Parathyroid adenoma (tissue), 2 donors: Measurements from ENCODE around the gene BACH1.
"Not testable (repeated sequence)": the region's sequence is repeated elsewhere in the genome, so short reads cannot be mapped to it uniquely, and the experiment has no call there.

Experiments
- H2AFZ ChIP-seq: fragments of 300-600 bp; sonication (generic); one replicate; pipeline ENCODE4 v1.7.0; 2017; ENCODE audit warnings: antibody characterized with exemption, mild to moderate bottlenecking
- H3K27ac ChIP-seq: fragments of 300-600 bp; sonication (generic); one replicate; pipeline ENCODE4 v1.7.0; 2017
- H3K27me3 ChIP-seq: fragments of 300-600 bp; sonication (generic); one replicate; pipeline ENCODE4 v1.7.0; 2017; ENCODE audit warnings: low read length; ENCODE audit not compliant: control insufficient read depth, insufficient read depth
- H3K36me3 ChIP-seq: fragments of 300-600 bp; sonication (generic); one replicate; pipeline ENCODE4 v1.7.0; 2017; ENCODE audit warnings: low read length; ENCODE audit not compliant: control insufficient read depth, insufficient read depth
- H3K4me1 ChIP-seq: fragments of 300-600 bp; sonication (generic); one replicate; pipeline ENCODE4 v1.7.0; 2017; ENCODE audit warnings: control low read depth
- H3K4me2 ChIP-seq: fragments of 300-600 bp; sonication (generic); one replicate; pipeline ENCODE4 v1.7.0; 2017; ENCODE audit warnings: low read length
- H3K4me3 ChIP-seq: fragments of 300-600 bp; sonication (generic); one replicate; pipeline ENCODE4 v1.7.0; 2017; ENCODE audit warnings: low read depth, low read length
- H3K79me2 ChIP-seq: fragments of 300-600 bp; sonication (generic); one replicate; pipeline ENCODE4 v1.7.0; 2017; ENCODE audit warnings: control low read depth
- H3K9ac ChIP-seq: fragments of 300-600 bp; sonication (generic); one replicate; pipeline ENCODE4 v1.7.0; 2017; ENCODE audit warnings: mild to moderate bottlenecking
- H3K9me3 ChIP-seq: fragments of 300-600 bp; sonication (generic); one replicate; pipeline ENCODE4 v1.7.0; 2017; ENCODE audit warnings: low read length; ENCODE audit not compliant: control insufficient read depth
- TF ChIP-seq, protein P1 (sequence below): fragments of 300-600 bp; sonication (generic); IDR thresholded peaks from one replicate; pipeline ENCODE4 v1.7.0; 2017; ENCODE audit warnings: antibody characterized with exemption, mild to moderate bottlenecking
- donor health status: primary hyperparathyroidism.

The BACH1 gene

DNA sequence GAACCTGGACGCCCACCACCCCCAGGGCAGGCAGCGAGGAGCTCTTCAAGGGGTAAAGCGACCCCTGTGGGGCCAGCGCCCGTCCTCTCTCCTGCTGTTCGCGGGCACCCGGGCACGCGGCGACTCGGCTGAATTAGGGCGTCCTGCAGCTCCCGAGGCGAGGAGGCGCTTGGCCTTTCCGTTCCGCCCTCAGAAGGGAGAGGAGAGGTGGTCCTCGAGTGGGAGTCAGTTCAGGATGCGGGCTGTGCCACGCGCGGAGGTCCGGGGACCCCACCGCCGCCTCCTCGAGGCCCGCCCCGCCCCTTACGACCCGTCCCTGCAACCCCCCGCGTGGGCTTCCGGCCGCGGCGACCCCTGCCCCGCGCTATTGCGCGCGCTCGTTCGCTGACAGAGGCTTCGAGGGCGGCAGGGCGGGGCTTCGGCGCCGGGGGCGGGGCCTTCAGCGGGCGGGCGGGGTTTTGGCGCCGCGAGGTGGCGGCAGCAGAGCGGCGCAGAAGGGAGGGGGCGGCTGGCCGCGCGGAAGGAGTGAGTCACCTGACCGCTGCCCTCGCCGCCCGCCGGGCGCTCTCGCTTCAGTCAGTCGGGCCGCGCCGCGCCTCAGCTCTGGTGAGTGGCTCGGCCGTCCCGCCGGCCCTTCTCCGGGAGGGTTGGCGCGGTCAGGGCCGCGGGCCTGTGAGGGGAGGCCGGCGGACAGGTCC, at the start of gene BACH1:
BACH1 (plus strand) TSS at position 575 of the 698 bp plus-strand sequence. CDS start 22,359 bp downstream, outside the sequence.
- Histone ChIP-seq H3K4me2 (peak within 1 kb of the TSS; percentile 91), H3K4me3 (peak within 1 kb of the TSS; percentile 75), H3K27ac (peak within 1 kb of the TSS; percentile 53), H3K27me3 (no peaks in the 10 kb centered on the region), H3K36me3 (no peaks in the 10 kb centered on the region), H3K9ac (no peak within 1 kb of the TSS), H2AFZ (peak within 1 kb of the TSS; percentile 90), H3K9me3 (no peaks in the 10 kb centered on the region), H3K4me1 (no peaks in the 10 kb centered on the region), H3K79me2 (no peaks in the 10 kb centered on the region)
- TF ChIP-seq, protein P1, sequence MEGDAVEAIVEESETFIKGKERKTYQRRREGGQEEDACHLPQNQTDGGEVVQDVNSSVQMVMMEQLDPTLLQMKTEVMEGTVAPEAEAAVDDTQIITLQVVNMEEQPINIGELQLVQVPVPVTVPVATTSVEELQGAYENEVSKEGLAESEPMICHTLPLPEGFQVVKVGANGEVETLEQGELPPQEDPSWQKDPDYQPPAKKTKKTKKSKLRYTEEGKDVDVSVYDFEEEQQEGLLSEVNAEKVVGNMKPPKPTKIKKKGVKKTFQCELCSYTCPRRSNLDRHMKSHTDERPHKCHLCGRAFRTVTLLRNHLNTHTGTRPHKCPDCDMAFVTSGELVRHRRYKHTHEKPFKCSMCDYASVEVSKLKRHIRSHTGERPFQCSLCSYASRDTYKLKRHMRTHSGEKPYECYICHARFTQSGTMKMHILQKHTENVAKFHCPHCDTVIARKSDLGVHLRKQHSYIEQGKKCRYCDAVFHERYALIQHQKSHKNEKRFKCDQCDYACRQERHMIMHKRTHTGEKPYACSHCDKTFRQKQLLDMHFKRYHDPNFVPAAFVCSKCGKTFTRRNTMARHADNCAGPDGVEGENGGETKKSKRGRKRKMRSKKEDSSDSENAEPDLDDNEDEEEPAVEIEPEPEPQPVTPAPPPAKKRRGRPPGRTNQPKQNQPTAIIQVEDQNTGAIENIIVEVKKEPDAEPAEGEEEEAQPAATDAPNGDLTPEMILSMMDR: peak; percentile 28

DNA sequence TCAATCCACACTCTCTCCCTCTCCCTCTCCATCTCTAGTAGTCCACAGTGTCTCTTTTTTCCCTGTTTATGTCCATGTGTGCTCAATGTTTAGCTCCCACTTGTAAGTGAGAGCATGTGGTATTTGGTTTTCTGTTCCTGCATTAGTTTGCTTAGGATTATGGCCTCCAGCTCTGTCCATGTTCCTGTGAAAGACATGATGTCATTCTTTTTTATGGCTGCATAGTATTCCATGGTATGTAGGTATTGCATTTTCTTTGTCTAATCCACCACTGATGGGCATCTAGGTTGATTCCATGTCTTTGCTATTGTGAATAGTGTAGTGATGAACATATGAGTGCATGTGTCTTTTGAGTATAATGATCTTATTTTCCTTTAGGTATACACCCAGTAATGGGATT, 49.4 kb upstream of the BACH1 start:
- H3K4me2 ChIP-seq, H2AFZ ChIP-seq, H3K79me2 ChIP-seq, H3K27me3 ChIP-seq, H3K9ac ChIP-seq, H3K36me3 ChIP-seq, H3K4me1 ChIP-seq, H3K4me3 ChIP-seq, H3K27ac ChIP-seq, H3K9me3 ChIP-seq: not testable (repeated sequence)

DNA sequence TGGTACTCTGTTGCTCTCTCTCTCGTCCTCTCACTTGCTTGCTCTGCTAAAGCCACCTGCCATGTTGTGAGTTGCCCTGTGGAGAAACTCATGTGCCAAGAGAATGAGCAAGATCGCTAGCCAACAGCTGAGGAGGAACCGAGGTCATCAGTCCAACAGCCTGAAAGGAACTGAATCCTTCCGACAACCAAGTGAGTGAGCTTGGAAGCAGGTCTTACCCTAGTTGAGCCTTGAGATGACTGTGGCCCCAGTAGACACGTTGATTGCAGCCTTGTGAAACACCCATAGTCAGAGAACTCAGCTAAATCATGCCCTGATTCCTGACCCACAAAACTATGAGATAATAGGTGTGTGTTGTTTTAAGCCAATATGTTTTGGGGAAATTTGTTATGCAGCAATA, 48.1 kb upstream of the BACH1 start:
- Histone ChIP-seq H3K4me3 (no peak overlapping the region), H3K36me3 (no peaks in the 10 kb centered on the region), H3K27me3 (no peaks in the 10 kb centered on the region), H3K79me2 (no peaks in the 10 kb centered on the region), H3K27ac (no peak overlapping the region), H2AFZ (no peak overlapping the region), H3K9me3 (no peaks in the 10 kb centered on the region), H3K4me2 (no peak overlapping the region), H3K4me1 (no peaks in the 10 kb centered on the region), H3K9ac (no peak overlapping the region)
- TF ChIP-seq, protein P1: no peak

DNA sequence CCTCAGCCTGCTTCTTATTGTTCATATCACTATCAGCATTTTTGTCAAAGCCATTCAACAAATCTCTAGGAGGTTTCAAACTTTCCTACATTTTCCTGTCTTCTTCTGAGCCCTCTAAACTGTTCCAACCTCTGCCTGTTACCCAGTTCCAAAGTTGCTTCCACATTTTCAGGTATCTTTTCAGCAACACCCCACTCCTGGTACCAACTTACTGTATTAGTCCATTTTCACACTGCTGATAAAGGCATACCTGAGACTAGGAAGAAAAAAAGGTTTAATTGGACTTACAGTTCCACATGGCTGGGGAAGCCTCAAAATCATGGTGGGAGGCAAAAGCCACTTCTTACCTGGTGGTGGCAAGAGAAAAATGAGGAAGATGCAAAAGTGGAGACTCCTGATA, 44.9 kb upstream of the BACH1 start:
- H3K27me3 ChIP-seq, H3K9ac ChIP-seq, H3K79me2 ChIP-seq: not testable (repeated sequence)

DNA sequence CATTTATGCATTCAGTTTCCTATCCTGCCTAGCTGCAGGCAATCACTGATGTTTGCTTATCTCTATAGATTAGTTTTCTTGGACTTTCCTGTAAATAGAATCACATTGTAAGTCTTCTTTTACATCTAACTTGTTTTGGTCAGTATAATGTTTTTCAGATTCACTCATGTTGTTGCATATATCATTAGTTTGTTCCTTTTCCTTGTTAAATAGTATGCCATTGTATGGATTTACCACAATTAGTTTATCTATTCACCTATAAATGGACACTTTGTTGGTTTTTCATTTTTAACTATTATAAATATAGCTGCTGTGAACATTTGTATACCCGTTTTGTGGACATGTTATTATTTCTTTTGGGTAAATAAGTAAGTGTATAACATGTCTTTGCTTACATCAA, 44.2 kb upstream of the BACH1 start:
- Histone ChIP-seq H3K36me3 (no peaks in the 10 kb centered on the region), H3K27me3 (no peaks in the 10 kb centered on the region), H2AFZ (no peak overlapping the region), H3K27ac (no peak overlapping the region), H3K4me1 (no peaks in the 10 kb centered on the region), H3K9me3 (no peaks in the 10 kb centered on the region), H3K4me2 (no peak overlapping the region), H3K9ac (no peak overlapping the region), H3K79me2 (no peaks in the 10 kb centered on the region), H3K4me3 (no peak overlapping the region)
- TF ChIP-seq, protein P1: no peak

More for the DNA sequence above, 44.9 kb upstream of the BACH1 start:
- H2AFZ ChIP-seq, H3K27ac ChIP-seq, H3K9me3 ChIP-seq, H3K4me1 ChIP-seq, H3K4me2 ChIP-seq, H3K4me3 ChIP-seq, H3K36me3 ChIP-seq: not testable (repeated sequence)
